Activated gamma-delta T cell treated with anti-CD3 and anti-CD28 coated beads, Interleukin-2, amount 50 U/mL, for 16 hours (primary cell): ENCODE results near the gene FAM53C.
"Not testable (repeated sequence)": the region's sequence is repeated elsewhere in the genome, so short reads cannot be mapped to it uniquely, and the experiment has no call there.

Experiments used
- DNase-seq: peaks from one replicate; pipeline ENCODE4 v3.0.0-alpha.2; 2020; ENCODE audit warnings: low read depth

FAM53C gene

GRCh38 chr5:138337685-138338410 is at the start of gene FAM53C:
Gene FAM53C (plus strand): TSS chr5:138338266. CDS start chr5:138341336, 3,070 bp downstream.
- peak; percentile 85 for DNase-seq

- DNase-seq, result no peak
Observed at GRCh38 chr5:138289296-138289695, 48.8 kb upstream of the FAM53C start.

GRCh38 chr5:138303372-138303771 is 34.7 kb upstream of the FAM53C start:
- DNase-seq, result no peak

- no peak for DNase-seq
Observed at GRCh38 chr5:138305797-138306196, 32.3 kb upstream of the FAM53C start.

GRCh38 chr5:138315751-138316278 is 22.3 kb upstream of the FAM53C start:
- DNase-seq, result no peak

- DNase-seq, result no peak
Observed at GRCh38 chr5:138316355-138316754, 21.7 kb upstream of the FAM53C start.

- not testable (repeated sequence) for DNase-seq
Observed at GRCh38 chr5:138318211-138318610, 19.9 kb upstream of the FAM53C start.

- no peak for DNase-seq
Observed at GRCh38 chr5:138330813-138331448, 7.1 kb upstream of the FAM53C start.

- peak; percentile 94 for DNase-seq
Observed at GRCh38 chr5:138331449-138332368, 6.4 kb upstream of the FAM53C start, which contains the start of gene CDC25C. Gene CDC25C (minus strand): TSS chr5:138331804. CDS start chr5:138331180, 624 bp downstream.

GRCh38 chr5:138334867-138335447 is 3.1 kb upstream of the FAM53C start:
- DNase-seq, result no peak

- no peak for DNase-seq
Observed at GRCh38 chr5:138336952-138337684, 948 bp upstream of the FAM53C start.

GRCh38 chr5:138338411-138339090 is 485 bp downstream of the FAM53C start:
- DNase-seq, result no peak

- DNase-seq, result no peak
Observed at GRCh38 chr5:138339091-138339456, 1.0 kb downstream of the FAM53C start.

- DNase-seq, result no peak
Observed at GRCh38 chr5:138339464-138339863, 1.4 kb downstream of the FAM53C start.

GRCh38 chr5:138340008-138340407 is 1.9 kb downstream of the FAM53C start:
- no peak for DNase-seq

GRCh38 chr5:138344887-138345622 is 7.0 kb downstream of the FAM53C start:
- no peak for DNase-seq

- DNase-seq, result no peak
Observed at GRCh38 chr5:138346889-138347288, 8.8 kb downstream of the FAM53C start.

GRCh38 chr5:138349852-138350562 is 11.9 kb downstream of the FAM53C start:
- no peak for DNase-seq

- no peak for DNase-seq
Observed at GRCh38 chr5:138350563-138350890, 12.5 kb downstream of the FAM53C start.
